ENCODE results near the gene NAAA.

DNA sequence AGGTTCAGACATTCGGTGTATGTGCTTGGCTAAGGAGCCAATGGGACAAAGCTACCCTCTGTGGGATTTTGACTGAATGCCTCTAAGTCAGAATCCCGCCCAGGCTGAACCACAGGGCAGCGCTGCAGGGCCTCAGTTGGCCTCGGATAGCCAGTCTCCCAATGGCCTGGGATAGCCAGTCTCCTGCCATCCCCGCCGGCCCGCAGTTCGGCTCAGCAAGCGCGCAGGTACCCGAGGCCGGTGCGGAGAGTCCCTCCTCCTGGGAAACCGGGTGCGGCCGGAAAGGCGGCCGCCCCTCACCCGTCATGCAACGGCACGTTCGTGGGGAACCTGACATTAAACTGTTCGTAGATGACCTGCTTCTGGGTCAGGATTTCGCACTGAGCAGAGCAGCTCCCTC is 54.7 kb downstream of the NAAA start:
- TF ChIP-seq POLR2A (IDR thresholded peaks at IDR 0.05) (no peak), CTCF (IDR thresholded peaks at IDR 0.05) (no peak)

All from testis (tissue), 2 donors.